ENCODE measurements around the gene LITAF.
A peak's percentile ranks its signal among the peaks of the same experiment; 100 is the strongest.
"Not testable (repeated sequence)": the region's sequence is repeated elsewhere in the genome, so short reads cannot be mapped to it uniquely, and the experiment has no call there.

The LITAF gene

GRCh38 chr16:11572301-11572995, 14.3 kb downstream of the LITAF start:
- peak; percentile 51 for DNase-seq

DNA sequence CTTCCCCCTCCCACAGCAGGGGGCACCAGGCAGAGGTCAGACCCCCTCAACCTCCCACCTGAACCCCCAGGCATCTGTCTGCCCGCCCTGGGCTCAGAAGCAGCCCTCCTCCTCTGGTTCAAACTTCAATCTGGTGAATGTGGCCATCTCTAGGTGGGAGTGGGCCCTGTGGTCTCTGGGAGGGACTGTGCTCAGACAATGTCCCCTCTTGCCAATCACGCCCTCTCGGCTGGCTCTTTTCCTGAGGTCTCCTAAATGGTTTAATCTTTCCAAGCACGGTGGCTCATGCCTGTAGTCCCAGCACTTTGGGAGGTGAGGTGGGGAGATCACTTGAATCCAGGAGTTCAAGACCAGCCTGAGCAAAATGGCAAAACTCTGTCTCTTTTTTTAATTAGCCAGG, 15.2 kb downstream of the LITAF start:
- no peak for DNase-seq

GRCh38 chr16:11570806-11571205, 15.9 kb downstream of the LITAF start:
- DNase-seq: no peak

- DNase-seq: no peak
Measured at GRCh38 chr16:11570258-11570657, 16.5 kb downstream of the LITAF start.

DNA sequence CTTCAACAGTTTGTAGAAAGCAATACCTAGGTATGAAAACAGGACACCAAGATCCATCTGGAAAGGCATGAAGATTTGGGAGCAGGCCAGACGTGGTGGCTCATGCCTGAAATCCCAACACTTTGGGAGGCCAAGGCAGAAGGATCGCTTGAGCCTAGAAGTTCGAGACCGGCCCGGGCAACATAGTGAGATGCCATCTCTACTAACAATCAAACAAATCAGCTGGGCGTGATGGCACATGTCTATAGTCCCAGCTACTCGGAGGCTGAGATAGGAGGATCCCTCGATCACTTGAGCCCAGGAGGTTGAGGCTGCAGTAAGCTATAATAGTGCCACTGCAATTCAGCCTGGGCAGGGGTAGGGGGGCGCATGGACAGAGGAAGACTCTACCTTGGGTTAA, 20.3 kb downstream of the LITAF start:
- no peak for DNase-seq

DNA sequence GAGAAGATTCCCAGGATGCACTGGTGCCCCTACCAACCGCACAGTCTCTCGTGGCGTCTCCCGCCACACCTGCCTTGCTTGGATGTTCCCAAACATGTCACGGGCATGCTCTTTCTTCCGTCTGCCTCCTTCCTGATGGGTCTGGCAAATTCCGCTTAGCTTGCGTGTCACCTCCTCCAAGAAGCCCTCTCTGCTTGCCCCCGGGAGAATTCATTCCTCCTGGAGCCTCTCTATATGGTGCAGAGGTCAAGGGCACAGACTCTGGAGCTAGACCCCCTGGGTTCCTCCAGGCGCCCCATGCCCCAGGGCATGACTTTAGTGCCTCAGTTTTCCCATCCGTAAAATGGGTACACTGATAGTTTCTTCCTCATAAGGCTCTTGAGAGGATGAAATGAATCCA, 21.1 kb downstream of the LITAF start:
- no peak for DNase-seq

DNA sequence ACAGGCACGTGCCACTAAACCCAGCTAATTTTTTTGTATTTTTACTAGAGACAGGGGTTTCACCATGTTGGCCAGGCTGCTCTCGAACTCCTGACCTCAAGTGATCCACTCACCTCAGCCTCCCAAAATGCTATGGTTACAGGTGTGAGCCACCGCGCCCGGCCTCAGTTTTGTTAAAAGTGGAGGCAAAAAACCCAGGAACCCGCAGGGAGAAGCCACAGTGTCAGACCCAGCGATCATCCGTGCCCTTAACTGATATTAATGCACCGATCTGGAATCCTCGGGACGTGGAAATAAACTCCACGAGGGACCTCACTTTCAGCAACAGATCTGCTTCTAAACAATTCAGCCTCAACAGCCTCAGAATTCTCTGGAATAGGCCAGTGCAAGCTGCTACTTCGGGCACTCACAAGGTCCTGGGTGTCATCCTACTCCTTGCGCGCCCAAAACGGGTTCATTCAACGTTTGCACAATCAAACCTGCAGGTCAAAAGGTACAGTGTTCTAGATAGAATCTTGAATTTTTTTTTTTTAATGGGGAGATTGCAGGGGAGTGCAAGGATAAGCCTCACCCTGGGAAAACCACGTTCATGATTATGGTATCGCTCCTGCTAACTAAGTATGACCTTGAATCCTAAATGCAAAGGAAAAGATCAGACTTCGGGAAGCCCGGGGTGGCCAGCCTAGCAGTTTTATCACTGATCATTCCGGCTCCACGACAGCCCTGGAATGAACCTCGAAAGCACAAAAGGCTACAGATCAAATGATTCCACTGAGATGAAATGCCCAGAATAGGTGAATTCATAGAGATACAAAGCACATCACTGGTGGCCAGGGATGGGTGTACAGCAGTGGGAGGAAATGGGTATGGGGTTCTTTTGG, 22.4 kb downstream of the LITAF start:
- no peak for DNase-seq

DNA sequence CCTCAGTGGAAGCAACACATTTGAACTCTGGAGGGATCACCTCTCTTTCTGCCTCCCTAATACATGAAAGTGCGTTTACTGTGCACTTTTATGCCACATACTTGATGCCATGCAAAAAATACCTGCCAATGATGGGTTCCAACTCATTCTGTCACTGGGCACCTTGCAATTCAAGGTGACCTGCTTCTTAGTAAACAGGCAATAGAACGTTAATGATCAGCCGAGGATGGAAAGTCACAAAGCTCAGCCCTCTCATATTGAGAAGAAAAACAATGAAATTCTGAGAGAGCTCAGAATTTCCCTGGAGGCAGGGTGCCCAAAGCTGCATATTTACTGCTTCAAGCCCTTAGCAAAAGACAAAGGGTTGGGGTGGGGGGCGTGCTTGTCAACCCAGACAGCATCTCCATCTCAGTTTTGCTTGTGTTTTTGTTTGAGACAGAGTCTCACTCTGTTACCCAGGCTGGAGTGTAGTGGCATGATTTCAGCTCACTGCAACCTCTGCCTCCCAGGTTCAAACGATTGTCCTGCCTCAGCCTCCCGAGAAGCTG, 23.2 kb downstream of the LITAF start:
- DNase-seq: no peak

DNA sequence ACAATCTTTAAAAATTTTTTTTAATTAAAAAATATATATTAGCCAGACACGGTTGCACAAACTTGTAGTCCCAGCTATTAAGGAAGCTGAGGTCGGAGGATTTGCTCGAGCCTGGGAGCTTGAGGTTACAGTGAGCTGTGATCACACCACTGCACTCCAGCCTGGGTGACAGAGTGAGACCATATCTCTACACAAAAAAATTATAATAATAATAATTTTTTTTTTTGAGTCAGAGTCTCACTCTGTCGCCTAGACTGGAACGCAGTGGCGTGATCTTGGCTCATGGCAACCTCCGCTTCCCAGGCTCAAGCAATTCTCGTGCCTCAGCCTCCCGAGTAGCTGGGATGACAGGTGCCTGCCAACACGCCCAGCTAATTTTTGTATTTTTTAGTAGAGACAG, 23.8 kb downstream of the LITAF start:
- DNase-seq: no peak

DNA sequence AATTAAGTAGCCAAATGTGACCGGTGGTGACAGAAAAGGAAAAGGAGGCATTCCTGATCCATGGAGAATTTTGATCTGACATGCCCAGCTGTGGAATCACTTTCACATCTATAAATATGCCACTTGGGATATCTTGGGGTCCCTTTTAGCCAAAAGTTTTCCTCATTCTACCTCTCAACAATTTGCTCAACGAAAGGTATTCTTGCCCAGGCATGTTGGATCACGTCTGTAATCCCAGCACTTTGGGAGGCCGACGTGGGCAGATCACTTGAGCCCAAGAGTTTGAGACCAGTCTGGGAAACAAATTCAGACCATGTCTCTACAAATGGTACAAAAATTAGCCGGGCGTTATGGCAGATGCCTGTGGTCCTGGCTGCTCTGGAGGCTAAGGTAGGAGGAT, 24.3 kb downstream of the LITAF start:
- DNase-seq: no peak

- DNase-seq: no peak
Measured at GRCh38 chr16:11561856-11562255, 24.9 kb downstream of the LITAF start.

DNA sequence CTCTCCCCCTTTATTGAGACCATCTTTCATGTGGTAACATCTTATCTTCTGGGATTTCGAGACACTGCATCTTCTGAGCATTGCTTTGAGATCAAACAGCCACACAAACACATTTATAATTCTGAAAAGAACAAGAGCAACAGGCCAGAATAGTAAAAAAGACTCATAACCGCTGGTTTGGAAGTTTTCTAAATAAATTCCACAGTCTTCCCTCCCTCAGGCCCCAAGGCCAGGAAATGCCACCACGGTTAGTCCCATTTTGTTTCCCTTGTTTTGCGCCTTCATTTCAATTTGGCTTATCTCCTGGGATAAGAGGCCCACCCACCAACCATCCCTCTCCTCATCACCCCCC, 25.3 kb downstream of the LITAF start:
- no peak for DNase-seq

- DNase-seq: peak; percentile 66
Measured at GRCh38 chr16:11560701-11561453, 25.8 kb downstream of the LITAF start.

DNA sequence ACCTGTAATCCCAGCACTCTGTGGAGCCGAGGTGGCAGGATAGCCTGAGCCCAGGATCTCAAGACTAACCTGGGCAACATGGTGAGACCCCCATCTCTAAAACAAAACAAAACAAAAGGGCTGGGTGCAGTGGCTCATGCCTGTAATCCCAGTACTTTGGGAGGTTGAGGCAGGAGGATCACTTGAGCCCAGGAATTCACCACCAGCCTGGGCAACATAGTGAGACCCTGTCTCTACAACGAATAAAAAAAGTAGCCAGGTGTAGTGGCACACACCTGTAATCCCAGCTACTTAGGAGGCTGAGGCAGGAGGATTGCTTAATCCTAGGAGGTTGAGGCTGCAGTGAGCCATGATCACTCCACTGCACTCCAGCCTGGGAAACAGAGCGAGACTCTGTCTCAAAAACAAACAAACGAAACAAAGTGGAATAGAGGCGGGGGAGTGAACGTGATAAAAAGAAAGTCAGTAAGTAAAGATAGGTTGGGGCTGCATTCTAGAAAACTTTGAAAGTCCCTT, 28.4 kb downstream of the LITAF start:
- not testable (repeated sequence) for DNase-seq

DNA sequence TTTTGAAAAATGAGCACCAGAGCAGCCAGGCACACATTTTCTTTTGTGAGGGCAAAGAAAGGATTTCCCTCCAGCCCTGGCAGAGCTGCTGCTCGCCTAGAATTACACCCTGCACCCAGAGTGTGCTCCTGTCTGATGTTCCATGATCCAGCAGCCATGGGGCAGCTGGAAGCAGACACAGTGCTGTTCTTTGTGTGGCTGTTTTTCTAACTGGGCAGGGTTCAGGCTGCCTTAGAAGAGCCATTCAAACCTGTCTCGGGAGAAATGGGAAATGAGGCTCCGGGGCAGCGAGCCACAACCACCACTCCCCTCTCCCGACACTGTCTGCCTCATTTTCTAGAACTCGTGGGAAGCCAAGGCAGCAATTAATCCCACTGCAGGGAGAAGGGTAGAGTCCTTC, 28.9 kb downstream of the LITAF start:
- no peak for DNase-seq

DNA sequence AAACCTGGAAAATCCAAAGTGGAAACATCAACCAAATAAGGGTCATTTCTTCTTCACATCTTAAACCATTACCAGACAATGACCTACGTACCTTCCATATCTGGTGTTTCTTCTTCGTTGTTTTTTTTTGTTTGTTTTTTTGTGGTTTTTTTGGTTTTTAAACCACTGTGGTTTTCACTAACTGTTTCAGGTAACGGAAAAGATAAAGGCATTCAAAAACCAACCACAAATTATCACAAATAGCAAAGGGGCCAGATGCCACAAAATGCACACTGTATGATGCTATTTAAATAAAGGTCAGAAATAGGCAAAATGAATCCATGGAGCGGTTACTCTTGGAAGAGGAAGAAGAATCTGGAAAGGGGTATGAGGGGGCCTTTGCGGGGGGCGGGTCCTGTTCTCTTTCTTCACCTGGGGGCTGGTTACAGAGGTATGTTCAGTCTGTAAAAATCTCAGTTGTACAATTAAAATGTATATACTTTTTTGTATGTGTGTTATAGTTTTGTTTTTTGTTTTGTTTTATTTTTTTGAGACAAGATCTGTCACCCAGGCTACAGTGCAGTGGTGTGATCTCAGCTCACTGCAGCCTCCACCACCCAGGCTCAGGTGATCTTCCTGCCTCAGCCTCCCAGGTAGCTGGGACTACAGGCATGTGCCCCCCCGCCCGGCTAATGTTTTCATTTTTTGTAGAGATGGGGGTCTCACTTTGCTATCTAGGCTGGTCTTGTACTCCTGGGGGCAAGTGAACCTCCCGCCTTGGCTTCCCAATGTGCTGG, 29.6 kb downstream of the LITAF start:
- peak; percentile 26 for DNase-seq

GRCh38 chr16:11556214-11556819, 30.4 kb downstream of the LITAF start:
- DNase-seq: no peak

GRCh38 chr16:11554053-11554452, 32.7 kb downstream of the LITAF start:
- DNase-seq: no peak

GRCh38 chr16:11553371-11553770, 33.3 kb downstream of the LITAF start:
- DNase-seq: no peak

- DNase-seq: no peak
Measured at GRCh38 chr16:11552440-11552839, 34.3 kb downstream of the LITAF start.

DNA sequence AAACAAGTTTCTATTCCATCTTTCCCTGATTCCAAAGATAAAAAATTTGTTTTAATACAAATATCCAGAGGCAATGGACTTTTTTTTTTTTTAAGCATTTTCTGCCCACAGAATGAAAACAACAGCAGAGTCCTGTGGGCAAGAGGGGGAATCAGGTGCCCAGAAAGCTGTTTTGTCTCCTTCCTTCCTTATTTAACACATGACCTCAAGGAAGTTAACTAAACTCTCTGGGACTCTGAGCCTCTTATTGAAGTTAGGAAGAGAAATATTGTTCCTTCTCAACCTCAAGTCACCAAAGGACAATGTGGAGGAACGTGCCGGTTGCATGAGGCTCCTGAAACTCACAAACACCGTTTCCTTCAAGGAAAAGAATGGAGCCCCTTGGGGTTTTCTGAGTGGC, 34.9 kb downstream of the LITAF start:
- DNase-seq: no peak
